GM23248 (cell line): ENCODE results near the gene ITGB7. TPM values are rescaled to one million over a fixed set of nuclear protein-coding genes. Genes with fewer than 3 reads are reported as not detected.

ENCODE experiments used
- DNase-seq: peaks from one replicate; pipeline ENCODE4 v3.0.0-alpha.2; 2015
- H2AFZ ChIP-seq: fragments of 200-600 bp; sonication (generic); 2 replicates; pipeline ENCODE4 v1.6.1; 2016; ENCODE audit warnings: antibody characterized with exemption
- H3F3A ChIP-seq: fragments of 200-600 bp; sonication (generic); 2 replicates; pipeline ENCODE4 v1.6.1; 2016; ENCODE audit warnings: mild to moderate bottlenecking, antibody characterized with exemption, mixed run types; ENCODE audit not compliant: insufficient read depth
- H3K27ac ChIP-seq: fragments of 200-600 bp; sonication (generic); 2 replicates; pipeline ENCODE4 v1.5.1; 2016; ENCODE audit warnings: mild to moderate bottlenecking
- H3K27me3 ChIP-seq: fragments of 200-600 bp; sonication (generic); replicated peaks from 2 replicates; pipeline ENCODE4 v1.6.1; 2016; ENCODE audit warnings: mild to moderate bottlenecking; ENCODE audit not compliant: insufficient read depth
- H3K36me3 ChIP-seq: fragments of 200-600 bp; sonication (generic); 2 replicates; pipeline ENCODE4 v1.6.1; 2016; ENCODE audit warnings: low read depth, mild to moderate bottlenecking
- H3K4me1 ChIP-seq: fragments of 200-600 bp; sonication (generic); 2 replicates; pipeline ENCODE4 v1.6.1; 2016; ENCODE audit warnings: mild to moderate bottlenecking; ENCODE audit not compliant: insufficient read depth
- H3K4me2 ChIP-seq: fragments of 200-600 bp; sonication (generic); one replicate; pipeline ENCODE4 v1.6.1; 2016; ENCODE audit warnings: mild to moderate bottlenecking; ENCODE audit not compliant: unreplicated experiment
- H3K4me3 ChIP-seq: fragments of 200-600 bp; sonication (generic); 2 replicates; pipeline ENCODE4 v1.5.1; 2016; ENCODE audit warnings: mild to moderate bottlenecking
- H3K79me2 ChIP-seq: fragments of 200-600 bp; sonication (generic); 2 replicates; pipeline ENCODE4 v1.6.1; 2016; ENCODE audit warnings: mild to moderate bottlenecking; ENCODE audit not compliant: insufficient read depth
- H3K9ac ChIP-seq: fragments of 200-600 bp; sonication (generic); 2 replicates; pipeline ENCODE4 v1.6.1; 2016; ENCODE audit warnings: mild to moderate bottlenecking
- H3K9me2 ChIP-seq: fragments of 200-600 bp; sonication (generic); 2 replicates; pipeline ENCODE4 v1.6.1; 2016; ENCODE audit warnings: mixed run types, mild to moderate bottlenecking, moderate library complexity; ENCODE audit not compliant: insufficient read depth
- H3K9me3 ChIP-seq: fragments of 200-600 bp; sonication (generic); one replicate; pipeline ENCODE4 v1.6.1; 2017; ENCODE audit warnings: low read depth
- H4K20me1 ChIP-seq: fragments of 200-600 bp; sonication (generic); 2 replicates; pipeline ENCODE4 v1.6.0; 2016; ENCODE audit not compliant: insufficient read depth
- EZH2 ChIP-seq: fragments of 200-600 bp; sonication (generic); IDR thresholded peaks from 2 replicates; pipeline ENCODE4 v1.6.1; 2018; ENCODE audit warnings: antibody characterized with exemption, mild to moderate bottlenecking; ENCODE audit not compliant: insufficient read depth, poor library complexity, severe bottlenecking
- EZH2phosphoT487 ChIP-seq: fragments of 200-600 bp; sonication (generic); IDR thresholded peaks from 2 replicates; pipeline ENCODE4 v1.6.1; 2018; ENCODE audit warnings: antibody characterized with exemption, moderate library complexity, mild to moderate bottlenecking, low read depth; ENCODE audit not compliant: insufficient read depth
- WGBS, 2 experiments: methylation state at CpG; one replicate each; pipeline ENCODE4 v1.1.6; 2015 to 2017; ENCODE audit warnings: low lambda C conversion rate in 2 of 2, low coverage in 1 of 2; ENCODE audit errors: missing lambda C conversion rate in 2 of 2; 5-methylcytosine and 5-hydroxymethylcytosine counted together
- in situ Hi-C: fragments of 300-500 bp; cut with MboI; formaldehyde crosslinking; loops from 2 replicates; pipeline ENCODE4 v1.15.0; 2020
- polyA plus RNA-seq: library from polyadenylated mRNA; unstranded; fragments of >200 nt; fragmentation: Nextera tagmentation; extraction: Ambion mirVana; gene quantifications from 2 replicates; pipeline ENCODE4 v1.2.1, GENCODE V29; 2016
- total RNA-seq: library from RNA; depleted of rRNA; stranded (reverse); fragments of >200 nt; shearing (Covaris generic); gene quantifications from 2 replicates; pipeline ENCODE4 v1.2.3, GENCODE V29; 2014

ITGB7 gene
- total and polyA plus RNA-seq, 2 experiments from 2014 or later = 1.2 to 1.4 TPM

DNA sequence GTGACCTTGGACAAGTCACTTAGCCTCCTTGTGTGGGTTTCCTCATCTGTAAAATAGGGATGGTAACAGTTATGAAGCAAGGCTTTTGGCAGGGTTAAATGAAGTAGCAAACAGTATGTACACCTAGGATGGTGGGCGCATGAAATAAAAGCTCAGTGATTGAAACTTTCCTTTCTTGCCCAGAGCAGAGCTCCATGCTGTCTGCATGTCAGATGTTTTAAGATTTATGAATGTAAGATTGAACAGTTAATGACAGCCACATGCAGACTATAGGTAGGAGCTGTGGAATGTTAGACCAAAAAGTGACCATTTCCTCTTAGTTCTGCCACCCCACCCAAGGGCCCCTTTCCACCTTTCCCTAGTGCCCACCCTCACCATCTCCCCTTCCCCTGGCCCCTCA is 12.1 kb downstream of the ITGB7 start:
- Histone ChIP-seq H3K27ac (no peak overlapping the region), H3K9me2 (no peaks in the 10 kb centered on the region), H2AFZ (no peak overlapping the region), H3K4me1 (no peaks in the 10 kb centered on the region; the same call in 1 of the 2 replicates), H3K79me2 (no peaks in the 10 kb centered on the region), H3K27me3 (no peaks in the 10 kb centered on the region), H3K4me2 (no peak overlapping the region), H3K9me3 (no peaks in the 10 kb centered on the region), H4K20me1 (no peaks in the 10 kb centered on the region), H3K36me3 (no peaks in the 10 kb centered on the region), H3F3A (peaks cover 6% of the 10 kb centered on the region; the same call in 1 of the 2 replicates), H3K4me3 (no peak overlapping the region), H3K9ac (no peak overlapping the region)
- DNase-seq = no peak
- in situ Hi-C loops = no loop called here
- TF ChIP-seq EZH2phosphoT487 (no peak), EZH2 (no peak)
- WGBS, 2 experiments = 95% methylated on average over 1 of the region's 1 CpG

DNA sequence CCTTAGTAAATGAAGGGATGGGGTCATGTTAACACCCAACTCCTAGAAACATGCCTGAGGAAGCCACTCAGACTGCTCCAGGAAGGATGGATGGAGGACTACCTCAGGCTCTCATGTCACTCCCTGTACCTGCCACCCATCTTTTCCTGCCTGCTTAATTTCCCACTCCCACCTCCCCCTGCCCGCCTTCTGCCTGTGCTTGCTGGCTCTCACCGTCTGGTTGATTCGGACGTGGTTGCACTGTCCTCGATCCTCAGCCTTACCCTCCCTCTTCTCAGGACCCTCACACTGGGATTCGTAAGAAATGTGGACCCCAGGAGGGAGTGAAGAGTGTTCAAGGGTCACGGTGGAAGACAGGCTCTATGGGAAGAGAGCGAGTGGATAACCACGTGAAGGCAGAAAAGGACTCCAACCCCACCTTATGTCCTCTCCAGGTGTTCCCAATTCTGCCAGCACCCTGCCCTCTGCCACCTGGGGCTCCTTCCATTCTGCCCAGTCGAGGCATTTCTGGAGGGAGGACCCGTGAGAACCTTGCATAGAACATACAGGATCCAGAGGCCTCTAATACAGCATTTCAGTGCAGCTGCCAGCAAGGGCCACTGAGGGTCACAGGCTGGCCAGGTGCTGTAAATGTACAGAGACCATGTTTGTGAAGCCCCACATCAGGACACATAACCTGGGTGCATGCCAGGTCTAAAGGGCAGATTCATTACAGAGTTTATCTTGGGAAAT is 12.9 kb downstream of the ITGB7 start:
- H3F3A ChIP-seq = peaks cover 12% of the 10 kb centered on the region
- no peak overlapping the region for H3K4me3 ChIP-seq
- H2AFZ ChIP-seq = no peak overlapping the region
- in situ Hi-C loops = no loop called here
- no peaks in the 10 kb centered on the region for H3K9me3 ChIP-seq
- H4K20me1 ChIP-seq = no peaks in the 10 kb centered on the region
- no peaks in the 10 kb centered on the region for H3K9me2 ChIP-seq
- H3K4me2 ChIP-seq = no peak overlapping the region
- H3K27me3 ChIP-seq = no peaks in the 10 kb centered on the region
- no peaks in the 10 kb centered on the region; the same call in 1 of the 2 replicates for H3K4me1 ChIP-seq
- H3K36me3 ChIP-seq = no peaks in the 10 kb centered on the region
- TF ChIP-seq EZH2 = no peak
- TF ChIP-seq EZH2phosphoT487 = no peak
- H3K79me2 ChIP-seq = no peaks in the 10 kb centered on the region
- no peak overlapping the region for H3K27ac ChIP-seq
- no peak for DNase-seq
- no peak overlapping the region for H3K9ac ChIP-seq
- 63 to 66% methylated on average over 11 of the region's 11 CpGs for WGBS, 2 experiments

DNA sequence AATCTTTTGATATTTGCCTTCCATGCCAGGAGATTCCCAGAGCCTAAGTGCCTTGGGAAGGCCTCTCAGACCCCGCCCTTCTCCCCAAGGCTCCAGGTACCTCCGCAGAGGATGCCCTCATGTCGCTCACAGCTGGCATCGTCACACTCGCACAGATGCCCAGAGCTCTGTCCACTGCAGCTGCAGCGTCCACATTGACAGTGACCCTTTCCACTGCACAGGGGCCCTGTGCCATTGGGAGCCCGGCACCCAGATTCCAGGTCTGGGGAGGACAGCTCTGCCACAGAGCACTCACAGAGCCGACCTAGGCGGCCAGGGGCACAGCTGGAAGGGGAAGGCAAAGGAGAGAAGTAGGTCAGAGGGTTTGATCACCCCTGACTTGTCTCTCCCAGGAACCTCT is 14.0 kb downstream of the ITGB7 start:
- Histone ChIP-seq H3K4me2 (no peak overlapping the region), H3K36me3 (no peaks in the 10 kb centered on the region), H3K9me3 (no peaks in the 10 kb centered on the region), H3K9me2 (no peaks in the 10 kb centered on the region), H4K20me1 (no peaks in the 10 kb centered on the region), H3K79me2 (no peaks in the 10 kb centered on the region), H3K4me1 (no peaks in the 10 kb centered on the region; the same call in 1 of the 2 replicates), H3K4me3 (no peak overlapping the region), H3K27me3 (no peaks in the 10 kb centered on the region), H3F3A (peaks cover 21% of the 10 kb centered on the region), H3K27ac (no peak overlapping the region), H2AFZ (no peak overlapping the region), H3K9ac (no peak overlapping the region)
- DNase-seq = no peak
- WGBS, 2 experiments = 90 to 95% methylated on average over 9 of the region's 9 CpGs
- TF ChIP-seq EZH2phosphoT487 = no peak
- TF ChIP-seq EZH2 = no peak
- in situ Hi-C loops = no loop called here

DNA sequence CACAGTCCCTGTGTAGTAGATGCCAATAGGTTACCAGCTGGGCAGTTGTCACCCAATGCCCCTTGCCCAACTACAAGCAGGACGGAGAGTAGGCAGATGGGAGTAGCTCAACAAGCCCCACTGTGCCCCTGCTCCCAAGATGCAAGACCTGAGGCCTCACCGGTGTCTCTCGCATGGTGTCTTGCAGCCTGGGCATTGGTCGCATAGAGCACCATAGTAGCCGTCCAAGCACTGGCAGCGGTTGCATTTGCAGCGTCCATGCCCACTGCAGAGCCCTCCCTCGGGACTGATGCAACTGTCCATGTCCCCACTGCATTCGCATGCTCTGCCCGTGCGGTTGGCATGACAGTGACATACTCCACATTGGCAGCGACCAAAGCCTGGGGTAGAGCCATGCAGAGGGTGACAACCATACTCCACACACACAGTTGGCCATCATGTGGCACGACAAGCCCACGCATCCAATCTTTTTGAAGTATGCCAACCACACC is 14.5 kb downstream of the ITGB7 start:
- Histone ChIP-seq H3K79me2 (no peaks in the 10 kb centered on the region), H3K36me3 (peaks cover 4% of the 10 kb centered on the region; the same call in 1 of the 2 replicates), H3K9me2 (no peaks in the 10 kb centered on the region), H3K4me2 (no peak overlapping the region), H3F3A (peaks cover 25% of the 10 kb centered on the region), H3K27me3 (no peaks in the 10 kb centered on the region), H3K4me1 (no peaks in the 10 kb centered on the region; the same call in 1 of the 2 replicates), H2AFZ (no peak overlapping the region), H3K27ac (no peak overlapping the region), H3K9me3 (no peaks in the 10 kb centered on the region), H4K20me1 (no peaks in the 10 kb centered on the region), H3K9ac (no peak overlapping the region), H3K4me3 (no peak overlapping the region)
- no peak for TF ChIP-seq EZH2
- TF ChIP-seq EZH2phosphoT487 = no peak
- no peak for DNase-seq
- in situ Hi-C loops = no loop called here
- 83 to 90% methylated on average over 14 of the region's 14 CpGs for WGBS, 2 experiments
